ENCODE results near the gene GLO1.

DNA sequence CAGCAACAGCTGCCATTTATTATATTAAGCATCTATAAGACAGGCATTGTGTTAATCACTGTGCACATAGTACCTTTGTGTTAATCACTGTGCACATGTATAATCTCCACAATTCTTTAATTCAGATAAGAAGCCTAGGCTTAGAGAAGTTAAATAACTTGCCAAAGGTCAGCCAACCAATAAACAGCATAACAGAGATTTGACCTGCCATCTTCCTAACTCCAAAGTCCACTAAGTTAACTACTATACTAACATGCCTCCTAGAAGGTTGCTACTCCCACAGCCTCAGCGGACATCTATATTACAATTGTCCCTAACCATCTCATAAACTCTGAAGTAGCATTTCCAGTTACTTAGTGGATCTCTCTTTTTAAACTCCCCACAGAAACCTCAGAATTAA lies 66.9 kb downstream of the GLO1 start:
- no peak for TF ChIP-seq CTCF (IDR thresholded peaks at IDR 0.05; ENCODE audit: insufficient read depth, low read length)
- TF ChIP-seq, protein P1, sequence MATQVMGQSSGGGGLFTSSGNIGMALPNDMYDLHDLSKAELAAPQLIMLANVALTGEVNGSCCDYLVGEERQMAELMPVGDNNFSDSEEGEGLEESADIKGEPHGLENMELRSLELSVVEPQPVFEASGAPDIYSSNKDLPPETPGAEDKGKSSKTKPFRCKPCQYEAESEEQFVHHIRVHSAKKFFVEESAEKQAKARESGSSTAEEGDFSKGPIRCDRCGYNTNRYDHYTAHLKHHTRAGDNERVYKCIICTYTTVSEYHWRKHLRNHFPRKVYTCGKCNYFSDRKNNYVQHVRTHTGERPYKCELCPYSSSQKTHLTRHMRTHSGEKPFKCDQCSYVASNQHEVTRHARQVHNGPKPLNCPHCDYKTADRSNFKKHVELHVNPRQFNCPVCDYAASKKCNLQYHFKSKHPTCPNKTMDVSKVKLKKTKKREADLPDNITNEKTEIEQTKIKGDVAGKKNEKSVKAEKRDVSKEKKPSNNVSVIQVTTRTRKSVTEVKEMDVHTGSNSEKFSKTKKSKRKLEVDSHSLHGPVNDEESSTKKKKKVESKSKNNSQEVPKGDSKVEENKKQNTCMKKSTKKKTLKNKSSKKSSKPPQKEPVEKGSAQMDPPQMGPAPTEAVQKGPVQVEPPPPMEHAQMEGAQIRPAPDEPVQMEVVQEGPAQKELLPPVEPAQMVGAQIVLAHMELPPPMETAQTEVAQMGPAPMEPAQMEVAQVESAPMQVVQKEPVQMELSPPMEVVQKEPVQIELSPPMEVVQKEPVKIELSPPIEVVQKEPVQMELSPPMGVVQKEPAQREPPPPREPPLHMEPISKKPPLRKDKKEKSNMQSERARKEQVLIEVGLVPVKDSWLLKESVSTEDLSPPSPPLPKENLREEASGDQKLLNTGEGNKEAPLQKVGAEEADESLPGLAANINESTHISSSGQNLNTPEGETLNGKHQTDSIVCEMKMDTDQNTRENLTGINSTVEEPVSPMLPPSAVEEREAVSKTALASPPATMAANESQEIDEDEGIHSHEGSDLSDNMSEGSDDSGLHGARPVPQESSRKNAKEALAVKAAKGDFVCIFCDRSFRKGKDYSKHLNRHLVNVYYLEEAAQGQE (IDR thresholded peaks at IDR 0.05; ENCODE audit: insufficient replicate concordance, low read depth) = no peak
